AG09319 (cell line): ENCODE measurements around the gene RBBP9.

Experiments used
- DNase-seq: peaks from one replicate; pipeline ENCODE4 v3.0.0-alpha.2; 2010; ENCODE audit warnings: low read depth; ENCODE audit errors: extremely low read depth
- CTCF ChIP-seq: IDR thresholded peaks from 2 replicates; pipeline ENCODE4 v1.5.1; 2011; ENCODE audit warnings: low read depth, mild to moderate bottlenecking, inconsistent platforms, low read length, moderate library complexity

Gene RBBP9

GRCh38 chr20:18466574-18466893 is 30.5 kb downstream of the RBBP9 start:
- no peak for TF ChIP-seq CTCF
- no peak for DNase-seq

- no peak for TF ChIP-seq CTCF
- no peak for DNase-seq
These were observed 31.4 kb downstream of the RBBP9 start for GRCh38 chr20:18465536-18466200.

- TF ChIP-seq CTCF, result no peak
- no peak for DNase-seq
These were observed 40.4 kb downstream of the RBBP9 start for GRCh38 chr20:18456600-18456999.

- TF ChIP-seq CTCF, result no peak
- DNase-seq, result no peak
These were observed 53.1 kb downstream of the RBBP9 start for GRCh38 chr20:18443886-18444285.

GRCh38 chr20:18440403-18440802 is 56.6 kb downstream of the RBBP9 start:
- TF ChIP-seq CTCF, result no peak
- no peak for DNase-seq

GRCh38 chr20:18436847-18437246 is 60.2 kb downstream of the RBBP9 start:
- no peak for DNase-seq
- TF ChIP-seq CTCF, result no peak
